ENCODE results near the gene USP36.
"Not testable (repeated sequence)": the region's sequence is repeated elsewhere in the genome, so short reads cannot be mapped to it uniquely, and the experiment has no call there.

USP36 gene

GRCh38 chr17:78870621-78871020, 30.0 kb upstream of the USP36 start:
- no peak for DNase-seq

- DNase-seq = no peak
These were observed 27.8 kb upstream of the USP36 start for GRCh38 chr17:78868391-78868790.

GRCh38 chr17:78867046-78867445, 26.4 kb upstream of the USP36 start:
- not testable (repeated sequence) for DNase-seq

GRCh38 chr17:78865682-78866390, 25.2 kb upstream of the USP36 start:
- peak; percentile 29 to 53 for DNase-seq

- DNase-seq = no peak
These were observed 23.5 kb upstream of the USP36 start for GRCh38 chr17:78864117-78864516.

GRCh38 chr17:78862073-78863023, 21.7 kb upstream of the USP36 start:
- no peak for DNase-seq

GRCh38 chr17:78861229-78861628, 20.6 kb upstream of the USP36 start:
- DNase-seq = no peak

GRCh38 chr17:78859051-78859450, 18.4 kb upstream of the USP36 start:
- DNase-seq = no peak

GRCh38 chr17:78857266-78857665, 16.7 kb upstream of the USP36 start:
- DNase-seq = no peak

- no peak for DNase-seq
These were observed 15.0 kb upstream of the USP36 start for GRCh38 chr17:78855561-78856165.

- no peak for DNase-seq
These were observed 13.9 kb upstream of the USP36 start for GRCh38 chr17:78854508-78854907.

- no peak for DNase-seq
These were observed 13.3 kb upstream of the USP36 start for GRCh38 chr17:78853926-78854394.

- DNase-seq = no peak
These were observed 12.1 kb upstream of the USP36 start for GRCh38 chr17:78852709-78853121.

GRCh38 chr17:78849026-78849425, 8.4 kb upstream of the USP36 start:
- DNase-seq = no peak

GRCh38 chr17:78847052-78847451, 6.4 kb upstream of the USP36 start:
- no peak for DNase-seq

GRCh38 chr17:78844301-78845005, 3.8 kb upstream of the USP36 start:
- DNase-seq = no peak

- DNase-seq = peak; percentile 49 to 53
These were observed 2.4 kb upstream of the USP36 start for GRCh38 chr17:78842881-78843565.

- no peak for DNase-seq
These were observed 159 bp downstream of the USP36 start for GRCh38 chr17:78840530-78840779.

- DNase-seq = peak; percentile 38 to 52
These were observed 668 bp downstream of the USP36 start for GRCh38 chr17:78839762-78840529.

GRCh38 chr17:78839235-78839761, 1.3 kb downstream of the USP36 start:
- DNase-seq = no peak

GRCh38 chr17:78838574-78839005, 2.0 kb downstream of the USP36 start:
- no peak for DNase-seq

Data from activated CD4-positive, alpha-beta T cell treated with anti-CD3 and anti-CD28 coated beads, Interleukin-2, amount 50 U/mL, for 4 hours (primary cell).